Adrenal gland (tissue), 5 donors: ENCODE measurements around the gene LMBRD2.

ENCODE experiments used
- POLR2A ChIP-seq, 2 donors: fragments of 450-650 bp; IDR thresholded peaks; one replicate each; pipeline ENCODE4 v1.6.1; 2017; ENCODE audit warnings: antibody characterized with exemption in 2 of 2, mild to moderate bottlenecking in 2 of 2, moderate library complexity in 1 of 2
- TF ChIP-seq, protein P1 (sequence below), 6 experiments: fragments of 450-650 bp in 4 of 6; fragments of 200-600 bp in 2 of 6; sonication (generic) in 1 of 6; IDR thresholded peaks; 1 replicate in 5 of 6; 2 replicates in 1 of 6; pipeline versions ENCODE4 v1.5.1 to v1.8.0; 2016 to 2021; ENCODE audit warnings: antibody characterized with exemption in 6 of 6, mild to moderate bottlenecking in 2 of 6, moderate library complexity in 1 of 6
- donor health status: DM: no; HTN: no; CAD: no.

DNA sequence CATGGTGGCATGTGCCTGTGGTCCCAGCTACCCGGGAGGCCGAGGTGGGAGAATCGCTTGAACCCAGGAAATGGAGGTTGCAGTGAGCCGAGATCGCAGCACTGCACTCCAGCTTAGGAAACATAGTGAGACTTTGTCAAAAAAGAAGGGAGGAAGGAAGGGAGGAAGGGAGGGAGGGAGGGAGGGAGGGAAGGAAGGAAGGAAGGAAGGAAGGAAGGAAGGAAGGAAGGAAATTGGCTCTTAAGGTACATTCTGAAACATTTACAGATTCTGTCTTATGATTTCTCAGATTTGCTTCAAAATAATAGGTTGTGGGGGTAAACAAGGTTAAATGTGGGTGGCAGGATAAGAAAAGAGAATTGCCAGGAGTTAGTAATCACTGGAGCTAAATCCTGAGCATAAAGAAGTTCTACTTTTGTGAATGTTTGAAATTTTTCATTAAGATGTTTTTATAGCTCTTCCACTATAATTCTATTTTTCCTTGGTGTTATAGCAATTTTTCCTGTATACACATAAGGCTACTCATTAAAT is 82.9 kb downstream of the LMBRD2 start:
- TF ChIP-seq, protein P1, sequence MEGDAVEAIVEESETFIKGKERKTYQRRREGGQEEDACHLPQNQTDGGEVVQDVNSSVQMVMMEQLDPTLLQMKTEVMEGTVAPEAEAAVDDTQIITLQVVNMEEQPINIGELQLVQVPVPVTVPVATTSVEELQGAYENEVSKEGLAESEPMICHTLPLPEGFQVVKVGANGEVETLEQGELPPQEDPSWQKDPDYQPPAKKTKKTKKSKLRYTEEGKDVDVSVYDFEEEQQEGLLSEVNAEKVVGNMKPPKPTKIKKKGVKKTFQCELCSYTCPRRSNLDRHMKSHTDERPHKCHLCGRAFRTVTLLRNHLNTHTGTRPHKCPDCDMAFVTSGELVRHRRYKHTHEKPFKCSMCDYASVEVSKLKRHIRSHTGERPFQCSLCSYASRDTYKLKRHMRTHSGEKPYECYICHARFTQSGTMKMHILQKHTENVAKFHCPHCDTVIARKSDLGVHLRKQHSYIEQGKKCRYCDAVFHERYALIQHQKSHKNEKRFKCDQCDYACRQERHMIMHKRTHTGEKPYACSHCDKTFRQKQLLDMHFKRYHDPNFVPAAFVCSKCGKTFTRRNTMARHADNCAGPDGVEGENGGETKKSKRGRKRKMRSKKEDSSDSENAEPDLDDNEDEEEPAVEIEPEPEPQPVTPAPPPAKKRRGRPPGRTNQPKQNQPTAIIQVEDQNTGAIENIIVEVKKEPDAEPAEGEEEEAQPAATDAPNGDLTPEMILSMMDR (IDR thresholded peaks at IDR 0.05), result no peak
- TF ChIP-seq POLR2A (IDR thresholded peaks at IDR 0.05), result no peak
